ENCODE results near the gene PGLYRP4.

PGLYRP4 gene

DNA sequence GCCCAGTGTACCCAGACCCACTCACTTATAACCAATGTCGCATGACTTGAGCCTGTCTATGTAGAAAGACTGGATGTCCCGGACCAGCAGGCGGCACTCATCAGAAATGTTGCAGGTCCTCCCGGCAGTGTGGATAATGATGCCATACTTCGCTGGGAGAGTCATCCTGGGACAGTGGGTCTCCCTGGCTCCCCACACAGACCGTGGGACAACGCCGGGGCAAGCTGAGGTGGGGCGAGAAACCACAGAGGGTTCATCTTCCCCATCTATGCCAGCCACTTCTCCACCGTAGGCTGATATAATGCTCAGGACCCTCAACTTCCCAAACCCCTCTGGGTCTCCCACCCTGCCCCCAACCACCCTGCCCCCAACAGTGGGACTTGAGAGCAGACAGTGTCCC, 8.3 kb downstream of the PGLYRP4 start:
- Histone ChIP-seq H4K91ac (ENCODE audit: low read length) (no peak overlapping the region), H3K9me3 (ENCODE audit: control insufficient read depth, low read length) (no peaks in the 10 kb centered on the region), H2BK5ac (ENCODE audit: low read depth, low read length, poor library complexity, severe bottlenecking) (no peak overlapping the region), H2BK120ac (ENCODE audit: low read depth, low read length) (no peak overlapping the region), H3K4ac (ENCODE audit: low read depth in 1 of 2, low read length in 2 of 2) (no peak overlapping the region), H3K23ac (ENCODE audit: low read length in 2 of 2) (no peak overlapping the region), H2BK12ac (ENCODE audit: low read length in 2 of 2) (no peak overlapping the region), H3K9ac (ENCODE audit: low read length) (no peak overlapping the region), H4K8ac (ENCODE audit: low read length) (no peak overlapping the region), H3K36me3 (ENCODE audit: control insufficient read depth in 1 of 2, insufficient read depth in 2 of 2, low read depth in 1 of 2, low read length in 2 of 2) (no peaks in the 10 kb centered on the region), H3K27me3 (ENCODE audit: control insufficient read depth in 1 of 2, insufficient read depth in 1 of 2, low read length in 2 of 2) (peaks cover 3 to 73% of the 10 kb centered on the region in 2 experiments), H2BK15ac (ENCODE audit: low read depth, poor library complexity, severe bottlenecking) (no peak overlapping the region), H3K4me1 (ENCODE audit: control insufficient read depth, insufficient read depth, low read depth, low read length) (no peaks in the 10 kb centered on the region), H2AK5ac (ENCODE audit: low read length, severe bottlenecking) (no peak overlapping the region), H3K79me1 (replicated peaks; ENCODE audit: low read length, poor library complexity, severe bottlenecking) (no peaks in the 10 kb centered on the region), H3K14ac (ENCODE audit: low read length in 2 of 2) (no peak overlapping the region), H3K4me3 (ENCODE audit: insufficient read depth in 1 of 2, low read depth in 1 of 2, low read length in 2 of 2) (no peak overlapping the region), H2AFZ (ENCODE audit: low read depth, low read length) (no peak overlapping the region), H3K27ac (ENCODE audit: low read length, poor library complexity, severe bottlenecking) (no peak overlapping the region), H3K18ac (ENCODE audit: low read depth in 1 of 2, low read length in 2 of 2) (no peak overlapping the region), H3K4me2 (ENCODE audit: low read length, poor library complexity, severe bottlenecking) (no peak overlapping the region)
- 80% methylated on average over 9 of the region's 10 CpGs for WGBS
- no peak for DNase-seq

- 63% methylated on average over 6 of the region's 6 CpGs for WGBS
- H3K36me3 ChIP-seq (ENCODE audit: control insufficient read depth in 1 of 2, insufficient read depth in 2 of 2, low read depth in 1 of 2, low read length in 2 of 2): no peaks in the 10 kb centered on the region
Measured at GRCh38 chr1:153339802-153340201, 8.8 kb downstream of the PGLYRP4 start.

DNA sequence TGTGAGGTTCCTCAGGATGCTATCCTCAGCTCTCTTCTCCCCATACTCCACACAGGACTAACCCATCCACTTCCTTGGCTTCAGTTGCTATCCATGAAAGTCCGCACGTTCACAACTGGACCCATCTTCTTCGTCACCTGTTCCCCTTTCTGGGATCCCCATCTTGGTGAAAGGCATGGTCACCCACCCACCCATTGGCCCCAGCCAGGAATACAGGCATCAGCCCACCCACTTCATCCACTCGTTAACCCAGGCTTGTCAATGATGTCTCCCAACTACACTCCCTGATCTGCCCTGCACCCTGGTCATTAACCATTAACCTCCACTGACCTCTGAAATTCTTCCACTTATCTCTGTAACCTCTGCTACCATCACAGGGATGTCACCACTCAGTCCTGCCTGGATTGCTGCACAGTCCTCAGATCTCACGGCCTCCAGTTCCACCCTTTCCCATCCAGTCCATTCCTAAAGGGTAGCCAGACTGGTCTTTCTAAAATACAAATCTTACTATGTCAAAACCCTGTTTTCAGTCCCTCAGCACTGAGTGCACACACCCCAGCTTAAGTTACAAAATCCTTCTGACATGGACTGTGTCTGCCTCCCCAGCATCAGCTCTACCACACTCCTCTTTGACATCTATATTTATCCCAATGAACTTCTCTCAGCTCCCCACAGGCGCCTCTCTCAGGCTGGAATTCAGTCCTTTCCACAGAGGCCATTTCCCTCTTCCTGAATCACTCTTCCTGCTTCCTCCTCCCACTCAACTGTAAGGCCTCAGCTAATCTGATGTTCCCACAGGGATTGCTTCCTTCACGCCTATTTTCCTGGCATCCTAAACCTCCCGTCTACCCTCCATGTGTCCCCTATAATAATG, 10.4 kb downstream of the PGLYRP4 start:
- WGBS: 57% methylated on average over 8 of the region's 8 CpGs
- Histone ChIP-seq H2BK5ac (ENCODE audit: low read depth, low read length, poor library complexity, severe bottlenecking) (no peak overlapping the region), H3K9me3 (ENCODE audit: control insufficient read depth, low read length) (no peaks in the 10 kb centered on the region), H3K4me1 (ENCODE audit: control insufficient read depth, insufficient read depth, low read depth, low read length) (no peaks in the 10 kb centered on the region), H3K4me2 (ENCODE audit: low read length, poor library complexity, severe bottlenecking) (no peak overlapping the region), H2AK5ac (ENCODE audit: low read length, severe bottlenecking) (no peak overlapping the region), H3K9ac (ENCODE audit: low read length) (no peak overlapping the region), H2BK120ac (ENCODE audit: low read depth, low read length) (no peak overlapping the region), H2BK15ac (ENCODE audit: low read depth, poor library complexity, severe bottlenecking) (no peak overlapping the region), H3K18ac (ENCODE audit: low read depth in 1 of 2, low read length in 2 of 2) (no peak overlapping the region), H3K23ac (ENCODE audit: low read length in 2 of 2) (no peak overlapping the region), H2BK12ac (ENCODE audit: low read length in 2 of 2) (no peak overlapping the region), H3K36me3 (ENCODE audit: control insufficient read depth in 1 of 2, insufficient read depth in 2 of 2, low read depth in 1 of 2, low read length in 2 of 2) (no peaks in the 10 kb centered on the region), H3K4ac (ENCODE audit: low read depth in 1 of 2, low read length in 2 of 2) (no peak overlapping the region), H4K91ac (ENCODE audit: low read length) (no peak overlapping the region), H4K8ac (ENCODE audit: low read length) (no peak overlapping the region), H3K79me1 (replicated peaks; ENCODE audit: low read length, poor library complexity, severe bottlenecking) (no peaks in the 10 kb centered on the region), H3K4me3 (ENCODE audit: insufficient read depth in 1 of 2, low read depth in 1 of 2, low read length in 2 of 2) (no peak overlapping the region), H3K14ac (ENCODE audit: low read length in 2 of 2) (no peak overlapping the region), H3K27ac (ENCODE audit: low read length, poor library complexity, severe bottlenecking) (no peak overlapping the region), H2AFZ (ENCODE audit: low read depth, low read length) (no peak overlapping the region), H3K27me3 (ENCODE audit: control insufficient read depth in 1 of 2, insufficient read depth in 1 of 2, low read length in 2 of 2) (peaks cover 0 to 52% of the 10 kb centered on the region in 2 experiments)
- no peak for DNase-seq

More at GRCh38 chr1:153339802-153340201, 8.8 kb downstream of the PGLYRP4 start:
- Histone ChIP-seq H3K4me2 (ENCODE audit: low read length, poor library complexity, severe bottlenecking) (no peak overlapping the region), H3K14ac (ENCODE audit: low read length in 2 of 2) (no peak overlapping the region), H4K91ac (ENCODE audit: low read length) (no peak overlapping the region), H3K9me3 (ENCODE audit: control insufficient read depth, low read length) (no peaks in the 10 kb centered on the region), H3K23ac (ENCODE audit: low read length in 2 of 2) (no peak overlapping the region), H2BK12ac (ENCODE audit: low read length in 2 of 2) (no peak overlapping the region), H3K4me3 (ENCODE audit: insufficient read depth in 1 of 2, low read depth in 1 of 2, low read length in 2 of 2) (no peak overlapping the region), H3K27me3 (ENCODE audit: control insufficient read depth in 1 of 2, insufficient read depth in 1 of 2, low read length in 2 of 2) (peaks cover 0 to 68% of the 10 kb centered on the region in 2 experiments), H3K4me1 (ENCODE audit: control insufficient read depth, insufficient read depth, low read depth, low read length) (no peaks in the 10 kb centered on the region), H3K9ac (ENCODE audit: low read length) (no peak overlapping the region), H2BK5ac (ENCODE audit: low read depth, low read length, poor library complexity, severe bottlenecking) (no peak overlapping the region), H4K8ac (ENCODE audit: low read length) (no peak overlapping the region), H2AK5ac (ENCODE audit: low read length, severe bottlenecking) (no peak overlapping the region), H2BK15ac (ENCODE audit: low read depth, poor library complexity, severe bottlenecking) (no peak overlapping the region), H2BK120ac (ENCODE audit: low read depth, low read length) (no peak overlapping the region), H3K4ac (ENCODE audit: low read depth in 1 of 2, low read length in 2 of 2) (no peak overlapping the region), H2AFZ (ENCODE audit: low read depth, low read length) (no peak overlapping the region), H3K18ac (ENCODE audit: low read depth in 1 of 2, low read length in 2 of 2) (no peak overlapping the region), H3K79me1 (replicated peaks; ENCODE audit: low read length, poor library complexity, severe bottlenecking) (no peaks in the 10 kb centered on the region), H3K27ac (ENCODE audit: low read length, poor library complexity, severe bottlenecking) (no peak overlapping the region)
- DNase-seq: no peak

GRCh38 chr1:153336650-153337049, 12.0 kb downstream of the PGLYRP4 start:
- DNase-seq: no peak
- H4K8ac ChIP-seq (ENCODE audit: low read length): no peak overlapping the region
- H2BK12ac ChIP-seq (ENCODE audit: low read length in 2 of 2): no peak overlapping the region
- H2BK5ac ChIP-seq (ENCODE audit: low read depth, low read length, poor library complexity, severe bottlenecking): no peak overlapping the region
- H3K4me3 ChIP-seq (ENCODE audit: insufficient read depth in 1 of 2, low read depth in 1 of 2, low read length in 2 of 2): no peak overlapping the region
- no peak overlapping the region for H3K27ac ChIP-seq (ENCODE audit: low read length, poor library complexity, severe bottlenecking)
- no peak overlapping the region for H4K91ac ChIP-seq (ENCODE audit: low read length)
- no peak overlapping the region for H2BK15ac ChIP-seq (ENCODE audit: low read depth, poor library complexity, severe bottlenecking)
- H3K79me1 ChIP-seq (replicated peaks; ENCODE audit: low read length, poor library complexity, severe bottlenecking): no peaks in the 10 kb centered on the region
- H3K18ac ChIP-seq (ENCODE audit: low read depth in 1 of 2, low read length in 2 of 2): no peak overlapping the region
- H3K4ac ChIP-seq (ENCODE audit: low read depth in 1 of 2, low read length in 2 of 2): no peak overlapping the region
- no peak overlapping the region for H2AFZ ChIP-seq (ENCODE audit: low read depth, low read length)
- no peak overlapping the region for H2AK5ac ChIP-seq (ENCODE audit: low read length, severe bottlenecking)
- H3K4me1 ChIP-seq (ENCODE audit: control insufficient read depth, insufficient read depth, low read depth, low read length): no peaks in the 10 kb centered on the region
- H3K9me3 ChIP-seq (ENCODE audit: control insufficient read depth, low read length): peaks cover 6% of the 10 kb centered on the region
- no peak overlapping the region for H3K9ac ChIP-seq (ENCODE audit: low read length)
- no peak overlapping the region for H3K4me2 ChIP-seq (ENCODE audit: low read length, poor library complexity, severe bottlenecking)
- no peak overlapping the region for H3K14ac ChIP-seq (ENCODE audit: low read length in 2 of 2)
- H2BK120ac ChIP-seq (ENCODE audit: low read depth, low read length): no peak overlapping the region
- no peaks in the 10 kb centered on the region for H3K36me3 ChIP-seq (ENCODE audit: control insufficient read depth in 1 of 2, insufficient read depth in 2 of 2, low read depth in 1 of 2, low read length in 2 of 2)
- H3K23ac ChIP-seq (ENCODE audit: low read length in 2 of 2): no peak overlapping the region
- peaks cover 0 to 40% of the 10 kb centered on the region in 2 experiments for H3K27me3 ChIP-seq (ENCODE audit: control insufficient read depth in 1 of 2, insufficient read depth in 1 of 2, low read length in 2 of 2)

Data from mesenchymal stem cell (in vitro differentiated cells and primary cell).